ENCODE data around the gene FLII.

Gene FLII

GRCh38 chr17:18229254-18229653 lies 29.3 kb downstream of the FLII start:
- no peak overlapping the region for H3K4me3 ChIP-seq (replicated peaks in 1 of 2; ENCODE audit: low read depth in 2 of 2, low read length in 2 of 2)
- no peak for TF ChIP-seq CTCF (IDR thresholded peaks at IDR 0.05; ENCODE audit: low read depth, low read length)

GRCh38 chr17:18228176-18228682 lies 30.3 kb downstream of the FLII start:
- no peak overlapping the region for H3K4me3 ChIP-seq (replicated peaks in 1 of 2; ENCODE audit: low read depth in 2 of 2, low read length in 2 of 2)
- DNase-seq (ENCODE audit: low read depth in 2 of 2), result no peak
- no peak for TF ChIP-seq CTCF (IDR thresholded peaks at IDR 0.05; ENCODE audit: low read depth, low read length)

More at GRCh38 chr17:18229254-18229653, 29.3 kb downstream of the FLII start:
- no peak for DNase-seq (ENCODE audit: low read depth in 2 of 2)

- TF ChIP-seq CTCF (IDR thresholded peaks at IDR 0.05; ENCODE audit: low read depth, low read length), result no peak
- DNase-seq (ENCODE audit: low read depth in 2 of 2), result no peak
- no peak overlapping the region for H3K4me3 ChIP-seq (replicated peaks in 1 of 2; ENCODE audit: low read depth in 2 of 2, low read length in 2 of 2)
Observed at GRCh38 chr17:18227635-18228034, 30.9 kb downstream of the FLII start.

GRCh38 chr17:18226284-18226945 lies 32.1 kb downstream of the FLII start:
- H3K4me3 ChIP-seq (replicated peaks in 1 of 2; ENCODE audit: low read depth in 2 of 2, low read length in 2 of 2), result peak overlapping the region; percentile 84 to 89
- DNase-seq (ENCODE audit: low read depth in 2 of 2), result peak in 1 of 2 donors; percentile 22
- TF ChIP-seq CTCF (IDR thresholded peaks at IDR 0.05; ENCODE audit: low read depth, low read length), result no peak

- peak overlapping the region; percentile 84 to 89 for H3K4me3 ChIP-seq (replicated peaks in 1 of 2; ENCODE audit: low read depth in 2 of 2, low read length in 2 of 2)
- DNase-seq (ENCODE audit: low read depth in 2 of 2), result peak in 1 of 2 donors; percentile 15
Observed at GRCh38 chr17:18225642-18226283, 32.8 kb downstream of the FLII start.

GRCh38 chr17:18225121-18225641 lies 33.4 kb downstream of the FLII start, which contains the start of gene LLGL1:
TSS of gene LLGL1 (plus strand) at chr17:18225635. CDS start at chr17:18225683, 48 bp downstream.
- H3K4me3 ChIP-seq (replicated peaks in 1 of 2; ENCODE audit: low read depth in 2 of 2, low read length in 2 of 2), result peak within 1 kb of the TSS; percentile 84 to 89
- TF ChIP-seq CTCF (IDR thresholded peaks at IDR 0.05; ENCODE audit: low read depth, low read length), result no peak
- peak; percentile 95 to 98 for DNase-seq (ENCODE audit: low read depth in 2 of 2)

More at GRCh38 chr17:18225642-18226283, 32.8 kb downstream of the FLII start:
- TF ChIP-seq CTCF (IDR thresholded peaks at IDR 0.05; ENCODE audit: low read depth, low read length), result no peak
